Right lobe of liver (tissue), 6 donors: ENCODE data around the gene CRYBG1. TPM values are rescaled to one million over a fixed set of nuclear protein-coding genes. Genes with fewer than 3 reads are reported as not detected.

Source experiments
- ATAC-seq, 4 donors: fragments of 200-7000 bp; cut with Tn5 transposase; one replicate each; pipeline ENCODE4 v1.9.1; 2020; ENCODE audit warnings: mild to moderate bottlenecking in 4 of 4, moderate library complexity in 4 of 4
- DNase-seq, 3 donors: peaks; one replicate each; pipeline ENCODE4 v3.0.0-alpha.2; 2020
- H3K27ac ChIP-seq, 3 donors: fragments of 200-600 bp; one replicate each; pipeline ENCODE4 v1.8.0; 2022
- H3K27me3 ChIP-seq, 2 donors: fragments of 200-600 bp; one replicate each; pipeline ENCODE4 v1.8.0; 2022
- H3K36me3 ChIP-seq, 4 donors: fragments of 200-600 bp; sonication (generic) in 1 of 4; one replicate each; pipeline versions ENCODE4 v1.5.1 to v1.8.0; 2017 to 2022; ENCODE audit warnings: control low read depth in 1 of 4
- H3K4me1 ChIP-seq, 4 donors: fragments of 200-600 bp; sonication (generic) in 1 of 4; one replicate each; pipeline versions ENCODE4 v1.5.1 to v1.8.0; 2017 to 2022; ENCODE audit warnings: control low read depth in 1 of 4
- H3K4me3 ChIP-seq, 3 donors: fragments of 200-600 bp; one replicate each; pipeline ENCODE4 v1.8.0; 2022
- H3K9me3 ChIP-seq, 4 donors: fragments of 200-600 bp; sonication (generic) in 1 of 4; one replicate each; pipeline versions ENCODE4 v1.5.1 to v1.8.0; 2017 to 2022; ENCODE audit warnings: control low read depth in 1 of 4
- CTCF ChIP-seq, 4 donors: fragments of 200-600 bp in 3 of 4; fragments of 450-650 bp in 1 of 4; IDR thresholded peaks; one replicate each; pipeline versions ENCODE4 v1.5.1 to v1.8.0; 2016 to 2022; ENCODE audit warnings: antibody characterized with exemption in 4 of 4, mild to moderate bottlenecking in 2 of 4
- POLR2A ChIP-seq: fragments of 450-650 bp; IDR thresholded peaks from one replicate; pipeline ENCODE4 v1.6.1; 2017; ENCODE audit warnings: antibody characterized with exemption, mild to moderate bottlenecking
- WGBS: methylation state at CpG from one replicate; pipeline ENCODE4 v1.1.6; 2018; ENCODE audit warnings: low coverage, low lambda C conversion rate; ENCODE audit not compliant: insufficient coverage; ENCODE audit errors: missing lambda C conversion rate; 5-methylcytosine and 5-hydroxymethylcytosine counted together
- intact Hi-C, 2 donors: fragments of 100-400 bp; cut with DNase I; formaldehyde crosslinking; loops; one replicate each; pipeline versions ENCODE4 v1.11.2 to v1.14.1; 2022
- total RNA-seq, 6 experiments: library from RNA; depleted of rRNA in 2 of 6; stranded (reverse); fragments of >200 nt in 2 of 6; fragmentation: NEBNext Ultra II Directional in 3 of 6; extraction: Animal tissue kit (Norgen Biotek cat#: 25700) in 3 of 6; gene quantifications; one replicate each; pipeline versions ENCODE4 v1.1.0 to v1.2.4, GENCODE V29; 2016 to 2023
- donor health status: DM: no; HTN: yes; CAD: no.
- donor health status: DM: no; HTN: no; CAD: no.
- donor health status: DM: no; HTN: no; CAD: no.
- donor health status: DM: no; HTN: yes; CAD: no.
- donor health status: DM: no; HTN: yes; CAD: no.

CRYBG1 gene
- total RNA-seq, 6 experiments from 2014 or later = 6.8 to 10.9 (median 7.9) TPM

- H3K27me3 ChIP-seq = no peaks in the 10 kb centered on the region
- no peak overlapping the region for H3K4me3 ChIP-seq
- WGBS = 92% methylated on average over 3 of the region's 3 CpGs
- TF ChIP-seq POLR2A = no peak
- no peak for TF ChIP-seq CTCF (IDR thresholded peaks at IDR 0.05)
- ATAC-seq (peak in 1 of 4 donors; percentile 56), DNase-seq (no peak)
- no peaks in the 10 kb centered on the region for H3K4me1 ChIP-seq
- intact Hi-C loops = no loop called here
- peaks cover 0 to 6% (median 2%) of the 10 kb centered on the region in 4 donors for H3K36me3 ChIP-seq
- no peaks in the 10 kb centered on the region for H3K9me3 ChIP-seq
- no peak overlapping the region for H3K27ac ChIP-seq
Measured at GRCh38 chr6:106591111-106591825, 230.8 kb downstream of the CRYBG1 start.

GRCh38 chr6:106599440-106599839 is 238.9 kb downstream of the CRYBG1 start:
- H3K4me1 ChIP-seq = no peaks in the 10 kb centered on the region
- H3K9me3 ChIP-seq = no peaks in the 10 kb centered on the region
- no peak overlapping the region for H3K27ac ChIP-seq
- no peaks in the 10 kb centered on the region for H3K36me3 ChIP-seq
- WGBS = 76% methylated on average over 2 of the region's 2 CpGs
- H3K27me3 ChIP-seq = no peaks in the 10 kb centered on the region
- intact Hi-C loops = no loop called here
- DNase-seq (no peak), ATAC-seq (no peak)
- no peak overlapping the region for H3K4me3 ChIP-seq
- no peak for TF ChIP-seq POLR2A
- no peak for TF ChIP-seq CTCF (IDR thresholded peaks at IDR 0.05)

- Histone ChIP-seq H3K36me3 (no peaks in the 10 kb centered on the region), H3K27ac (no peak overlapping the region), H3K9me3 (no peaks in the 10 kb centered on the region), H3K4me3 (no peak overlapping the region), H3K27me3 (no peaks in the 10 kb centered on the region), H3K4me1 (no peaks in the 10 kb centered on the region)
- no peak for DNase-seq
- intact Hi-C loops = loop anchor here in 1 of 2 donors (10.0 kb wide), 1 partner anchor 384 kb away; no protein-coding TSS in a partner anchor
- 100% methylated on average over 2 of the region's 2 CpGs for WGBS
- no peak for ATAC-seq
- TF ChIP-seq CTCF (IDR thresholded peaks at IDR 0.05) = no peak
- no peak for TF ChIP-seq POLR2A
Measured at GRCh38 chr6:106600329-106600728, 239.8 kb downstream of the CRYBG1 start.

GRCh38 chr6:106608080-106608668 is 247.7 kb downstream of the CRYBG1 start:
- no peak overlapping the region for H3K27ac ChIP-seq
- H3K36me3 ChIP-seq = no peaks in the 10 kb centered on the region
- H3K9me3 ChIP-seq = no peaks in the 10 kb centered on the region
- no peak for DNase-seq
- H3K27me3 ChIP-seq = no peaks in the 10 kb centered on the region
- 0% methylated on average over 2 of the region's 2 CpGs for WGBS
- H3K4me1 ChIP-seq = no peaks in the 10 kb centered on the region
- no peak overlapping the region for H3K4me3 ChIP-seq
- ATAC-seq = peak; percentile 96 to 98 (median 98)
- TF ChIP-seq CTCF (IDR thresholded peaks at IDR 0.05) = peak; percentile 67 to 74 (median 70)
- TF ChIP-seq POLR2A = no peak
- intact Hi-C loops = loop anchor here in 1 of 2 donors (10.0 kb wide), 1 partner anchor 377 kb away; no protein-coding TSS in a partner anchor
